ENCODE results near the gene DCAKD.

The DCAKD gene, protein sequence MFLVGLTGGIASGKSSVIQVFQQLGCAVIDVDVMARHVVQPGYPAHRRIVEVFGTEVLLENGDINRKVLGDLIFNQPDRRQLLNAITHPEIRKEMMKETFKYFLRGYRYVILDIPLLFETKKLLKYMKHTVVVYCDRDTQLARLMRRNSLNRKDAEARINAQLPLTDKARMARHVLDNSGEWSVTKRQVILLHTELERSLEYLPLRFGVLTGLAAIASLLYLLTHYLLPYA

GRCh38 chr17:45051060-45051719, at the start of gene DCAKD:
Gene DCAKD, minus strand, starts transcription at chr17:45051632. Its CDS starts 16,747 bp downstream, at chr17:45034885.
- no peak for FAIRE-seq

GRCh38 chr17:45098869-45099616, 47.6 kb upstream of the DCAKD start:
- FAIRE-seq: no peak

- no peak for FAIRE-seq
Measured at GRCh38 chr17:45098081-45098868, 46.8 kb upstream of the DCAKD start.

DNA sequence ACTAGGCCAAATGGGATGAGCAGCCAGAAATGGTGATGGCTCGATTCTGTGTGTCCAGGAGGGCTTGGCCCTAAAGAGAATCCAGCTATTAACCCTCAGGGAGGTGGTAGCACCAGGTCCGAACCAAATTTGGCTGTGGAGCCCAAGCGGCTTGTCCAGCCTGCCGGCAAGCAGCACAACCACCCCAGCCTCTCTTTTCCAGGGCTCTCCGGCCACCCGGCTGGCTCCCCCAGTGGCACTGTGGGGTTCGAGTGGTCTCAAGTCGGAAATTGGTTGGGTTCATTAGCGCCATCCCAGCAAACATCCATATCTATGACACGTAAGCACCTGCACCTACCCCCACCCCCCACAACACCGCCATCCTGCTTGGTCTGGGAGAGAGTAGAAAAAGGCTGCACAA, 45.5 kb upstream of the DCAKD start:
- FAIRE-seq: no peak

GRCh38 chr17:45096141-45096540, 44.7 kb upstream of the DCAKD start:
- no peak for FAIRE-seq

DNA sequence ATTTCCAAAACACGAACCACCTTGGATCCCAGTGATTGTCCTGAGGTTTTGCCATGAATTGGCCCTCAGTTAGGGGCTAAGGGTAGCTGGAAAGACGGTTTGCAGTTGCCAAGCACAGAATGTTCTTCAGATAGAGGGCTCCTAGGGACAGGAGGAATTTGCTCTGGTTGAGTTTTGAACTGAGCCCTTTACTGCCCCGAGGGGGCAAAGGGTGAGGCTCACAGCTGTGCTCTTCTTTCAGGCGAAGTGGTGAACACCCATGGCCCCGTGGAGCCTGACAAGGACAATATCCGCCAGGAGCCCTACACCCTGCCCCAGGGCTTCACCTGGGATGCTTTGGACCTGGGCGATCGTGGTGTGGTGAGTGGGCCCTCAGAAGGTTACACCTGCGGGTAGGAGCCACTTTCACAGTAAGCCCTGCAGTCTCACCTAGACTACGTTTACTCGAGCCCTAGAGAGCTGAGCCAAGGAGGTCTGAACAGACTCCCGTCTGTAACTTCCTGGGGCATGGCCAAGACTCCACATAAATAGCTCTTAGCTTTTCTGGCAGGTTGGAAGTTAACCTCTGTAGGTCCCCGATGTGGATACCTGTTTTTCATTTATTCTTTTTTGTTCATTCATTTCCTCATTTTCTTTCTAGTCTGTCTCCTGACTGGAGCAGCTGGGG, 42.1 kb upstream of the DCAKD start:
- no peak for FAIRE-seq

DNA sequence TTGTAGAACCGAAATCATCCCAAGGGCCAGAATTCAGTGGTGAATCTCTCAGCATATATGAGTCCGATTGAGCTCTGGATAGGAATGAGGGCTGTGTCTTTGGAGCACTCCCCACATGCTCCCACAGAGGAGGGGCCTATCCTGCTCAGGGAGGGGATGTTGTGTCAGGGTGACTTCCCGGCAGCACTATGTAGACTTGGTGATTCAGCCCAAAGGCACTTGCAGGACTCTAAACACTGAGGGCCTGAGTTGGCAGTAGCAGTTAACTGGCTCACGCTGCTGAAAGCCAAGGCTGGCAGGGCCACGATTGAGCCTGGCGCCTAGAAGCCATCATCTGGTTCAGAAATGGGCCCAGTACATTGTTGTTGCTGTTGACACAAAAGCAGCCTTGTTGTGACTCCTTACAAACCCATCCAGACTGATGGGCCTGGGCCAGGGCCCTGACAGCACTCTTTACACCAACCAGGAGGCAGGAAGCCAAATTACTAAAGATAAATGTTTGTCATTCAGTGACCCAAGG, 41.5 kb upstream of the DCAKD start:
- no peak for FAIRE-seq

- FAIRE-seq: no peak
Measured at GRCh38 chr17:45091778-45092425, 40.5 kb upstream of the DCAKD start.

- no peak for FAIRE-seq
Measured at GRCh38 chr17:45090711-45091110, 39.3 kb upstream of the DCAKD start.

- no peak for FAIRE-seq
Measured at GRCh38 chr17:45088741-45089140, 37.3 kb upstream of the DCAKD start.

- no peak for FAIRE-seq
Measured at GRCh38 chr17:45087978-45088377, 36.5 kb upstream of the DCAKD start.

DNA sequence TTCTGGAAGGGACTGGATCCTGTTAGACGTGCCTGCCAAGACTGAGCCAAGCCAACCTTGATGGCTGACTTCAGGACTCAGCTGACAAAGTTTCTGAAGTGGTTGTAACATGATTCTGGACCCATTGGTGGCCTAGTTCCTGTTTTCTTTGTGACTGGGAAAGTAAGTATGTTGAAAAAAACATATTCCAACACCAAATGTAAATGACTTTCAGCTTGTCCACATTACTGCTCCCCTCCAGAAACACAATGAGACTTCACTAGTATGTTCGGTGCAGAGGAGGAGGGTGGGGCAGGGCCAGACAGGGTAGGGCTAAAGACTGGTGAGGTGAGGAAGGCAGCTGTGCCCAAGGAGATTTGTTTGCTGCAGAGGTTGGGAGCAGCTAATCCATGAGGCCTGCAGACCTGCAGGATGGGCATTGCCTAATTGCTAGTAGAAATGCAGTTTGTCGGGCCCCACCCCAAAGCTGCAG, 36.1 kb upstream of the DCAKD start:
- no peak for FAIRE-seq

DNA sequence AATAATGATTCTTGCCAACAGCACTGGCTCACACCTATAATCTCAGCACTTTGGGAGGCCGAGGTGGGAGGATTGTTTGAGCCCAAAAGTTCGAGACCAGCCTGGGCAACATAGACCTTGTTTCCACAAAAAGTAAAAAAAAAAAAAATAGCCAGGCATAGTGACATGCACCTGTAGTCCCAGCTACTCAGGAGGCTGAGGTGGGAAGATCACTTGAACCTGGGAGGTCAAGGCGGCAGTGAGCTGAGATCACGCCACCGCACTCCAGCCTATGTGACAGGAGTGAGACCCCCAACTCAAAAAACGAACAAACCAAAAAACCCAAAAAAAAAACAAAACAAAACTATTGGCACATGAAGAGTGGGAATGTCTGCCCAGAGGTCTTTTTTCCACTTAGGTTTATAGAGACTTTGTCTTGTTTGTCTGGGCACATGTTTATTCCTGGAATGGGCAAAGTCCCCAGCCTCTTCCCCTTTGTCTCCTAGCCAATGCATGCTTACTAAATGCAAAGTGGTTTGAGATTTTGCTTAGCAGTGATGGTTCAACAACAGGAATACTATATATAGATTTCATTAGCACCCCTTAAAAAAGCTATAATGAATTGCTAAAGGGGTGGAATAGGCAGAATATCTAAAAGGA, 35.6 kb upstream of the DCAKD start:
- no peak for FAIRE-seq

DNA sequence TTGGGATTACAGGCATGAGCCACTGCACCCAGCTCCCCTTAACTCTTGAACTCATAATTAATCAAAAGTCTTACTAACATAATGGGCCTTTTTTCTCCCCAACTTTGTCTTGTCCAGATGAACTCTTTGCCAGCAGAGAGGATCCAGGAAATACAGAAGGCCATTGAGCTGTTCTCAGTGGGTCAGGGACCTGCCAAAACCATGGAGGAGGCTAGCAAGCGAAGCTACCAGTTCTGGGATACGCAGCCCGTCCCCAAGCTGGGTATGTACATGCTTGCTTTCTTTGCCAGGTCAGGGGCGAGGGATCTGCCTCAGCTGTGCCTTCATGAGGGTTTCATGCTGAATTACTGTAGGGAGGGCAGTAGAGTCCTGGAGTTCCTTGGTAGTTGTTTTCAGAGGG, 35.0 kb upstream of the DCAKD start:
- FAIRE-seq: no peak

GRCh38 chr17:45081047-45081703, 29.7 kb upstream of the DCAKD start:
- no peak for FAIRE-seq

DNA sequence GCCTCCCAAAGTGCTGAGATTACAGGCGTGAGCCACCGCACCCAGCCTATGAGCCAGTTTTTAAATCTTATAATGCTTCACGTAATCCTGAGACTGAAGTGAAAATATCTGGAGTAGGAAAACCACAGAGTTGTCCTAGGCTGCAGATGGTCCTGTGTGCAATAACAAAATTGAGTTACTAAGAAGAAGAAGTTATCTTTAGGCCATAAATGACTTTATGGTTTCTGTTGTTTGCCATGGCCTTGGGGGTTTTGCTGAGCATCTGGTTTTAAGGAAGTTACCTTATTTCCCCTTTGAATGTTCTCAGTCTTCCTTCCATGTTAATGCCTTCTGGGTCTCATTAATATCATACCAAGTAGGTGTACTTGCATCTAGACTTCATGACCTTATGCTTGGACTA, 26.2 kb upstream of the DCAKD start:
- no peak for FAIRE-seq

DNA sequence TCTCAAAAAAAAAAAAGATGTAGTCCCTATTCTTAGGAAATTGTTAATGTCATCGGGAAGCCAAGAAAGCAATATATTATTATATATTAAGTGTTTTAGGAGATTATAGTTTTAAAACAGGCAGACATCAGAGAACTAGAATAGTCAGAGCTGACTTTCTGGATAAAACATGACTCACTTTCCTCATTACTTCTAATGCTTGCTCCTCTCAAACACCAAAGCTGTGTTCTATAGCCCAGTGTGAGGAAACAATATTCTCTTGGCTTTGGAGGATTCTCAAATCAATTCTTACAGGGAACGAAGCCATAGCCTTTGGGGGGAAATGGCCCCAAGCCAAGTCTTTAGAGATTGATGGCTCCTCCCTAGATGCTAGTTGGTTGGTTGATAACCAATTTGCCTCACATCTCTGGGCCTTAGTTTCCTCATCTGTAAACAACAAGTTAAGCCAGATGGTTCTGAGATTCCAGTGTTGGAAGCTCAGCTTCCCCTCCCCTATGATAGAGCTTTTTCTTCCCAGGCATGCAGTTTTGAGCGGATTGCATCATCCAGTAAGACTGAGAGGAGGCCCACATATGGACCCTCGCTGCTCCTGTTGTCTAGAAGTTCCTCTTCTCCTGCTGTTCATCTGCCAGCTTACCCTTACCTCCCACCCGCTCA, 22.1 kb upstream of the DCAKD start:
- FAIRE-seq: no peak

GRCh38 chr17:45070809-45071208, 19.4 kb upstream of the DCAKD start:
- FAIRE-seq: no peak

- FAIRE-seq: no peak
Measured at GRCh38 chr17:45070001-45070400, 18.6 kb upstream of the DCAKD start.

GRCh38 chr17:45067637-45068036, 16.2 kb upstream of the DCAKD start:
- no peak for FAIRE-seq

All from A204.1 (cell line).